ENCODE measurements around the gene BCL2L15. TPM values are rescaled to one million over a fixed set of nuclear protein-coding genes. Genes with fewer than 3 reads are reported as not detected.
"Not testable (repeated sequence)": the region's sequence is repeated elsewhere in the genome, so short reads cannot be mapped to it uniquely, and the experiment has no call there.

Gene BCL2L15
- total RNA-seq, 1 experiment from 2014 or later, result 0.02 TPM

DNA sequence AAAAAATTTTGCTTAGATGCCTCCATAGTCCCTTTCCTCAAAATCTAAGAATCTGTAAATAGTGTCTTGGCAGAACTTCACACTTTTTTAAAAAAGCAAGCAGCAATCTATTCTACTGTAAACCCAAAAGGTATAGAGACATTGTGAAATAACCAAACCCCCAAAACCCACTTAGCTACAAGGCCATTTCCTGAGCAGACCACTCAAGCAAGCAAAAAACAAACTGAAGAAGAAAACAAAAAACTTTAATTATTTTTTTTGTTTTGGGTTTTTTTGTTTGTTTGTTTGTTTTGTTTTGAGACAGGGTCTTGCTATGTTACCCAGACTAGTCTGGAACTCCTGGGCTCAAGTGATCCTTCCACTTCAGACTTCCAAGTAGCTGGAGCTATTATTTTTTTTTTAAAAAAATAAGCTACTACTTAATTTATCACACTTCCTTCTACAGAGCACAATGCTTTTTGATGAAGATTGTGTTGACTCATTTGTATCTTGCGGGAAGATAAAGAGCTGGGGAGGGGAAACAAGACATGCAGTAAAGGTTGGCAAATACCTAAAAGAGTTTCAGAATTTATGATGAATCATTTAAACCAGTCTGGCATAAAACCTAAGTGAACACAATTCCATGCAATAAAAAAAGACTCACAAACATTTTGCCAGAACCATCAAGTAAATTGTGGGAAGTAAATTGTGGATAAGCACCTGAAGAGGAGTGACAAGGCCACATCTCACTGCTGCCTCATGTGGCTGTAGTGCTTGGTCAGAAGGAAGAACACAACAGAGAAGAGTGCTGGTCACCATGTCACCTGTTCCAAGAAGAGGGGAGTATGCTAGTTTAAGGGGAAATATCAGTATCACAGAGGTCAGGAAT lies 13.1 kb downstream of the BCL2L15 start:
- no peak for DNase-seq (ENCODE audit: extremely low read depth, low read depth)

DNA sequence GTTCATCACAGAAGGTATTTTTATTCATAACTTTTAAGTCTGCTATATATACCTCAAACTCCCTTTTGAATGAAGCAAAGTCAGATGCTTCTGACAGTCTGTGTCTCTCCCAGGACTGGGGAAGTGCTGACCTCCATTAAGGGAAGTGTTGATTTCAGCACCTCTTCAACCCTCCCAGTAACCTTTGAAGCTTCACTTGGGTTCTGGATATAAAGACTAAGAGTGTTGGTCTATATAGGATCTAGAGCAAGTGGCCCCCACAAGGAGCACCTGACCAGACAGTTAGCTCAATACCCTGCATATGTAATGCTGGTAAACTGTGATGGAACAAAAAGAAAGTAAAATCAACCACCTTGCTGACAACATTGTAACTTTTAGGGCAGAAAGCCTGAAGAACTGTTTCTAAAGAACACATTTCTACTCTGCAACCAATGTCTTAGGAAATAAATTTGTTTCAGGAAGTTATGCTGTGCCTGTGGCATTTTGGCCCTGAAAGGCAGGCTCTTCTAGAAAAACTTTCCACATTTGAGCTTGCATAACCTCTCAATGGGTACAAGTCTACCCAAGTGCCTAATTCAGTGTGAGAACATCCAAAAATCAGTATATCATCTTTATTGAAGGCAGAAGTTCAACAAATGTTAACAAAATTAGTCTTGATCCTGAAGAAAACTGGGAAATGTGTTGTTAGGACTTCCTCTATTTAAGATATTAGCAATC lies 15.0 kb downstream of the BCL2L15 start:
- no peak for DNase-seq (ENCODE audit: extremely low read depth, low read depth)

DNA sequence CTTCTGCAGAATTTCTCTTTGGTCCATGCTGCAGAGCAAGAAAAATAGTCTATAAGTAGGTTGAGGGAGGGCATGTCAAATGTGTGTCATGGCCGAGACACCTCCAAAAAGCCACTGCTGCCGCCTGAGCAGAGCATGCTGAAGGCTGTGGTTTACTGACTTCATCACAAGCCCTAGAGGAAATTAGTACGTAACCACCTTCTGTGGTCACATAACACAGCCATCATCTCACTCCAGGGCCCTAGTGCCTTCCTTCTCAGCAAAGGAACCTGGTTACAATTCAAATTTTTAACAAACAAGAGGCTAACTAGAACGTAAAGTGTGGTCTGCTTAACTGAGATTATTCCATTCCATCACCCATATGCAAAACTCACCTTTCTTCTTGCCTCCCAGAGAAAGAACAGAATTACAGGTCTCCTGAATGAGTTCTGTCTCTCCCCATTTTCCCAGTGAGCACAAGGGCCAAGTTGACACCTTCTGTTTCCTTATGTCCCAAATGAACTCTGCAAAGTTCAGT lies 15.7 kb downstream of the BCL2L15 start, which contains the start of gene PTPN22:
PTPN22 (minus strand) TSS at position 116 of the 517 bp plus-strand sequence.
- DNase-seq (ENCODE audit: extremely low read depth, low read depth), result no peak

DNA sequence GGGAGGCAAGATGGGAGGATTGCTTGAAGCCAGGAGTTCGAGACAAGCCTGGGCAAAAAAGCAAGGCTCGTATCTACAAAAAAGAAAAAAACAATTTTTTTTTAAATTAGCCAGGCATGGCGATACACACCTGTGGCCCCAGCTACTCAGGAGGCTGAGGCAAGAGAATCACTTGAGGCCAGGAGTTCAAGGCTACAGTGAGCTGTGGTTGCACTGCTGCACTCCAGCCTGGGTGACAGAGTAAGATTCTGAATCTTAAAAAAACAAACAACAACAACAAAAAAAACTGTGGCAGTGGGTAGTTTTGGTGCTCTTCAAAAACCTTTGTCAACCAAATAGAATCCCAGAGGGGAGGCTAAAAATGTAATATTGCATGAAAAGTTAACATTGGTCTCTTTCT lies 16.6 kb downstream of the BCL2L15 start:
- DNase-seq (ENCODE audit: extremely low read depth, low read depth), result no peak

DNA sequence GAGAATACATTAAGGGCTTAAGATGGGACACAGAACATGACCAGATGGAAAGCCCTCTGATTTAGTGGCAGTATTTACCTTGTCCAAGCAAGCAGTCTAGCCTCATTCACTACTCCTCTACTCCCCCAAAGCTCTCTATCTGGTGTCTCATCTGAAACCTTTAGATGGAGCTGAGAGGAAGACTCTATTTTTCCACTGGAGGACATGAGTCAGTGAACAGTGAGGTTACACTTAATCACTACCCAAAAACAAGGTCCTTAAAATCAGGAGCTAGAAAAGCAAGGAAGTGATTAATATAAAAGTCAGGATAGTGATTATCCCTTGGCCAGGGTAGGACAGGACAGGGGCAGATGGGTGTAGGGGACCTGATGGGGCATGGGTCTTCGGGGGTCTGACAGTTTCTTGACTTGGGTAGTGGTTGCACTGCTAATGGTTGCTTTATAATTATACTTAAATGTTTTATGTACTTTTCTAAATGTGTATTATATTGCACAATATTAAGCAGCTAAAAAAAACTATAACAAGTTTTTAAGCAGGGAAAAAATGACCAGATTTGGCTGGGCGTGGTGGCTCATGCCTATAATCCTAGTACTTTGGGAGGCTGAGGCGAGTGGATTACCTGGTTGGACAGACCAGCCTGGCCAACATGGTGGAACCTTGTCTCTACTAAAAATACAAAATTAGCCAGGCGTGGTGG lies 18.8 kb downstream of the BCL2L15 start:
- no peak for DNase-seq (ENCODE audit: extremely low read depth, low read depth)

DNA sequence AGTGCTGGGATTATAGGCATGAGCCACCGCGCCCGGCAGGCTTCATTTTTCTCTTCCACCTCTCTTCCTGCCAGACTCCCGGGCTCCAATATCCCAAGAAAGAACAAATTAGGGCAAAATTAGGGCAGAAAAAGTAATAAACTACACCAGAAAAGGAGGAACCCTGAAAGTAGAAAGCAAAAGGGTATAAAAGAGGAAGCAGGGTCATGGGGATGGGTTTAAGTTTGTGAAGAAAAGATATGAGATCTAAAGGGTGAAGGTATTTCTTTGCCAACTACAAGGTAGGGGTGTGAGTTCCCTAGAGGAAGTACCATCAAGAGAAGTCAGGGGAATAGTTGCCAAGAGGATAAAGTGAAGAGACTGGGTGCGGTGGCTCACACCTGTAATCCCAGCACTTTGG lies 25.7 kb downstream of the BCL2L15 start:
- no peak for DNase-seq (ENCODE audit: extremely low read depth, low read depth)

DNA sequence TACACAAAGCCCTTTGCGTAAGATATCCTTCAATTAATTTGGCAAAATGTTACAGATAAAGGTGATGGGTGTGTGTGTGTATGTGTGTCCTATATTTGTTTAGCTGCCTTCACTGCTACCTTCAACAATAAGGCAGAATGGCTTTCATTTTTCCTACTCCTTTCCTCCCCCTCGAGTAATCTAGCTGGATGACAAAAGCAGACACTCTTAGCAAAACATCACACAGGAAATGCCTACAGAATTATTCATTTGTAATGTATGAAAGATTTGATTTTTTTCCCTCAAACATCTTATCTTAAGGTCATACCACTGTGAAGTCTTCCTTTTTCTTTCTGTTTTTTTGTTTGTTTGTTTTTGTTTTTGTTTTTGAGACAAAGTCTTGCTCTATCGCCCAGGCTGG lies 26.5 kb downstream of the BCL2L15 start:
- DNase-seq (ENCODE audit: extremely low read depth, low read depth), result peak; percentile 11

DNA sequence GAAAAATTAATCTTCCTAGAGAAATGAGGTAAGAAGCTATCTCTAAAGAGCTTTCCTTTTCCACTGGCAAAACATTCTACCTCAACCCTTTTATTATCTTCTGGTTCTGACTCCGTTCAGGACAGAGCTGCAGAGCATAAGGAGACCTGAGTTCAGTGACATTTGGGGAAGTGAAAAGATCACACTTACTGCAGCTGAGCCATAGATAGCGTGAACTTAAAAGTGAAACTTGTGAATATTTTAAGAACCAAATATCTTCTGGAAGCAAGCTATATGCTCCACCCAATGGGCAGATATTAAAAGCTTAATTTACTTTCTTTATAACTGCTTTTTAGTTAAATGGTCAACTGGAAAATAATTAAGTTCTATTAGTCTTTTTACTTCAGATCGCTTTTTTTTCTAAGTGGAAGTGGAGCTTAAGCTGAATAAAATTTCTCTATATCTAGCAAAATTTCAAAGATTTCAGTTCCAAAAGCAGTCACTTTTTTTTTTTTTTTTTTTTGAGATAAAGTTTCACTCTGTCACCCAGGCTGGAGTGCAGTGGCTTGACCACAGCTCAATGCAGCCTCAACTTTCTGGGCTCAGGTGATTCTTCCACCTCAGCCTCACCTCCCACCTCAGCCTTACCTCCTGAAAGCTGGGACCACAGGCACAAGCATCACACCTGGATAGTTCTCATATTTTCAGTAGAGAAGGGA lies 27.8 kb downstream of the BCL2L15 start:
- DNase-seq (ENCODE audit: extremely low read depth, low read depth), result no peak

DNA sequence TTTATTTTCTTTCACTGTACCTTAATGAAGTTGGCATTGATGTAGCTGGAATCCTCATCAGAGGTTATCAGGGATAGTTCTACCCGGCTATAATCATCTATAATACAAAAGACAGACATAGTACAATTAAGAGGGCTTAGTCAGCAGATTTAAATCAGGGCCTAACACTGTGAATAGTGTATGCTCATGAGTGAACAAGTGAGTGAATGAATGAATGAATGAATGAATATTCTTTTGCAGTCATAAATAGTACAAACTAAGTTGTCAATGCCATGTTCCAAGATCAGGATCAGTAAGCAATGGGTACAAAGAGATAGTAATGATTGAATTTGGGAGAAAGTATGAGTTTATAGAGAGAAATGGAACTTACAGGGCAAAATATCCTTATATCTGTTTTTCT lies 28.4 kb downstream of the BCL2L15 start:
- no peak for DNase-seq (ENCODE audit: extremely low read depth, low read depth)

DNA sequence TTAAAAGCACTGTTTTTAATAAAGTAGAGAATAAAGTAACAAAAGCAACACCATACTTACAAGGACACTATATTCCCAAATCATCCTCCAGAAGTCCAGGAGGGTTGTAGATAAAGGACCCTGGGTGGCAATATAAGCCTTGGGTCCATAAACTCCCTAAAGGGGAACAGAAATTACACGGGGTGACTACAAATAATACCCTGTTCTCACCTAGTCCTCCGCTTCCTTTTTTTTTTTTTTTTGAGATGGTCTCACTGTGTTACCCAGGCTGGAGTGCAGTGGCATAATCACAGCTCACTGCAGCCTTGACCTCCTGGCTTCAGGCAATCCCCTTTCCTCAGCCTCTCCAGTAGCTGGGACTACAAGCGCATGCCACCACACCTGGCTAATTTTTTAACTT lies 29.0 kb downstream of the BCL2L15 start:
- no peak for DNase-seq (ENCODE audit: extremely low read depth, low read depth)

DNA sequence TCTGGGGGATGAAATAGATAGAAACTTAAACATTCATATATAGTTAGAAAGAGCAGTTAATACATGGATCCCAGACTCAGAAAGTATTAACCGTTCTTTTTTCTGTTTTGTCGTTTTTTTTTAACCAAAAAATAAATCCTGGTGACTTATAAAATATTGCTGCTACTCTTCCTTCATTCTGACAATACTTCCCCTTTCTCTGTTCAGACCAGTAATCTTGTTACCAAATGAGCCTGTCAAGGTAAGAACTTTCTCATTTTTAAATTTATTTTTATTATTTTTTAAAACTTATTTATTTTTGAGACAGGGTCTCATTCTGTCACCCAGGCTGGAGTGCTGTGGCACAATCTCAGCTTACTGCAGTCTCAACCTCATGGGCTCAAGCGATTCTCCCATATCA lies 29.6 kb downstream of the BCL2L15 start:
- no peak for DNase-seq (ENCODE audit: extremely low read depth, low read depth)

DNA sequence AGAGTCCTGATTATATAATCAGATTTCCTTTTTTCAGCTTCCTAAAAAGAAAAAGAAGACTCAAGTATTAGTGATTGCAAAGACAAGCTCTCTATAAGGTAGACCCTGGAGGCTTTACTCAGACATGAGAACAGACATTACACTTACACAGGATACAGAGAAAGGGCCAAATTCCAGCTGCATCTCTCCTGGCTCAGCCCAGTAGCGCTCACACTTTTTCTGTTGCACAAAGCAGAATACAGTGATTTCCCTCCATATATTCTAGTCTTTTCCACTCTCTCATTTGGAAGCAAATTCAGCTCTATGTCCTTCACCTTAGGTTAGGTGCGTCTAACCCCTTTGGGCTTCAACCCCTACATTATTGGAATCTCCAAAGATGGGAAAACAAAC lies 31.0 kb downstream of the BCL2L15 start:
- no peak for DNase-seq (ENCODE audit: extremely low read depth, low read depth)

DNA sequence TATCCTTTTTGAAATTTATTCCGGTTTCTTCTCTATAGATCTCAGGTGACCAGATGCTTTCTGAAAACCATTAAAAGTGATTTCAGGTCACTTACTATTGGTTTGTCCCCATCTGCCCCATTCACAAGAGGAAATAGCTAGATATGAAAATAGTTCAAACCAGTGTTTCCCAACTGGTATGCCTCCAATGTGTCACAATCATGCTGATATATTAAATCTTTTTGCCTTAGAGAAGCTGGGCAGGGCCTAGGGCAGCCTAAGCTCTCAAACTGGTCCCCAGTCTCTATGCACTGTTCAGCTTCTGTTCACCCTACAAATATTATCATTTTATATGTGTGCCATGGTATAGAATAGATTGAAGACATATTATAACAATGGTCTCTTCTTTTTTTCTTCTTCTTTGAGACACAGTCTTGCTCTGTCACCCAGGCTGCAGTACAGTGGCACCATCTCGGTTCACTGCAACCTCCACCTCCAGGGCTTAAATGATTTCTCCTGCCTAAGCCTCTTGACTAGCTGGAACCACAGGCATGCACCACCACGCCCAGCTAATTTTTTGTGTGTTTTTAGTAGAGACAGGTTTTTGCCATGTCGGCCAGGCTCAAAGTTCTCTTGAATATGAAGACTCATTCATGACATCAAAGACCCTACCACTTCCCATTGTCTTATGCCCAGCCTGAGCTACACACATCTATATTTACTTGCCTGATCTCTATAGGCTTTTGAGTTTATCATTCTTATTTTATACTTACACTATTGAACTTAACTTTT lies 31.6 kb downstream of the BCL2L15 start:
- DNase-seq (ENCODE audit: extremely low read depth, low read depth), result no peak

DNA sequence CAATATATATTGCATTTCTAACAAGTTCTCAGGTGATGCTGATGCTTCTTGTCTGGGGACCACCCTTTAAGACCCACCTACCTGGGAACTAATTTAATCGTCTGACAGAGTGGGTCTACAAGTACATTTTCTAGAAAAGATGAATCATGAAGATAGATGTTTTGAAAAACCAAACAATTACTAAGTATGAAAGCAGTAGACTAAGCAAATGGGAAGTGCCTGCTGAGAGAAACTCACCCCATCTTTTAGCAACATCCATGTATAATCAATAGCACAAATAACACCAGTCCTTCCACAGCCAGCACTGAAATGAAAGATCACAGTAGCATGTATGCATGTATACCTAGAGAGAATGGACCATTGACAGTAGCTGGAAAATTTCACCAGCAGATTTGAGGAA lies 33.1 kb downstream of the BCL2L15 start:
- DNase-seq (ENCODE audit: extremely low read depth, low read depth), result no peak

DNA sequence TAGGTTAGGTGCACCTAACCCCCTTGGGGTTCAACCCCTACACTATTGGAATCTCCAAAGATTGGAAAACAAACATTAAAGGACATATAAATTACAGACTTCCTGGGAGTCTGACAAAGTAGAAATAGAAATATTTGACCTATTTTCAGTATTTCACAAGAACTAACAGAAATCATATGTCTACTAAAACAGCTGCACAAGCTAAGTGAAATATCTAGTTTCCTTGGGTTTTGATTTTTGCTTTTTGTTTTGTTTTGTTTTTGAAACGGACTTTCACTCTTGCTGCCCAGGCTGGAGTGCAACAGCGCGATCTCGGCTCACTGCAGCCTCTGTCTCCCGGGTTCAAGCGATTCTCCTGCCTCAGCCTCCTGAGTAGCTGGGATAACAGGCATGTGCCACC lies 34.7 kb downstream of the BCL2L15 start:
- not testable (repeated sequence) for DNase-seq (ENCODE audit: extremely low read depth, low read depth)

DNA sequence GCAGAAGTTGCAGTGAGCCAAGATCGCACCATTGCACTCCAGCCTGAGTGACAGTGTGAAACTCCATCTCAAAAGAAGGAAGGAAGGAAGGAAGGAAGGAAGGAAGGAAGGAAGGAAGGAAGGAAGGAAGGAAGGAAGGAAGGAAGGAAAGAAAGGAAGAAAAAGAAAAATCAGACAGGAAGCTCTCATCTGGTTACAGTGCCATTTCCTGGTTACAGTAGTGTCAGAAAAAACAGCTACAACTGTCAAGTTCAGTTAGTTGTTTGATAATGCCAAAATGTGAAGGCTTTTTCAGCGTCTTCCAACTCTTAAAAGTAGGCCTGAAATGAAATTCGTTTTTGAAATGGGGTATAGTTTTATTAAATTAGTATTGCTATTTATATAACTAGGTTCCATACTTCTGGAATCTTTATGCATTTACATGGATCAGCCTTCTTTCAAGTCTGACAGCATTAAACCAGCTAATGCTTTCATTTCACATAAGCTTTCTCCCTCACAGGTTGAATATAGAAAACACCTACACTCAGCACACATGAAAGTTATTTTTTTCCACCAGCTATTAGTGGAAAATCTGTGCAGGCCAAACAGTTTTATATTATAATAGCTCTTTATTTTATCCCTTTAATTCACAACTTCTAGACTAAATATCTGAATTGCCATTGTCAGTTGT lies 37.1 kb downstream of the BCL2L15 start:
- DNase-seq (ENCODE audit: extremely low read depth, low read depth), result no peak

DNA sequence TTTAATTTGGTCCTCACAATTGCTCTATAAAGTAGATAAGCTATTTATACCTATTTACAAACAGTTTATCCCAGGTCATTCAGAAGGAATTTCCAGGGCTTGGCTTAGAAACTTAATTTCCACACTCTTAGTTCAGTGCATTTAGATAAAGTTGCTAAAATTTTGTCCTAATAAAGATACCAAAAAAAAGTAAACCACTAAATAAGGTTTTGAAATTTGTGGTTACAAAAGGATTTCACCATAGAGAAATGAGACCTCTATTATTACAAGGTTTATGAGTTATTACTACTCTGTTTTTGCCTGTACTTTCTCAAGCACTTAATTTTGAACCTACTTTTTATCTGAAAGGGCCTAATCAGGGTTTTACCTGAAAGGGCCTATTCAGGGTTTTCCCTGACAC lies 38.3 kb downstream of the BCL2L15 start:
- no peak for DNase-seq (ENCODE audit: extremely low read depth, low read depth)

DNA sequence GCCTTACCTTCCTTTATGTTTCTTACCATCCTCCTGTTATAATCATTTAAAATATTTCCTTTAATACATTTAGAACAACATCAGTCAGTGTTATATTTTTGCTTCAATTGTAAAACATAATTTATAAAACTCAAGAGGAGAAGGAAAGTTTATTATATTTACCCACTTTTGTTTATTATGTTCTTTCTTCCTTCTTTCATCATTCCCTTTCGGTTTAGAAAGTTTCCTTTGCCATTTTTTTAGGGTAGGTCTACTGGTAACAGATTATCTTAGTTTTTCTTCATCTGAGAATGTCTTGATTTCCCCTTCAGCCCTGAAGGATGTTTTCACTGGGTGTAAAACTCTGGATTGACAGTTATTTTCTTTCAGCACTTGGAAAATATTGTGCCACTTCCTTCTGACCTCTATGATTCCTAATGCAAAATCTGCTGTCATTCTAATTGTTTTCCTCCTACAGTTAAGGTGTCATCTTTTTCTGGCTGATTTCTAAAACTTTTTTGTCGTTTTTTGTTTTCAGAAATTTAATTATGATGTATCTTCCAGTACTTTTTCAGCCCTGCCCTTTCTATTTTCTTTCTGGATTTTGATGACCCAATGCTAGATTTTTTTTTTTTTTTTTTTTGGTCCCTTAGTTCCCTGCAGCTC lies 40.9 kb downstream of the BCL2L15 start:
- DNase-seq (ENCODE audit: extremely low read depth, low read depth), result no peak

DNA sequence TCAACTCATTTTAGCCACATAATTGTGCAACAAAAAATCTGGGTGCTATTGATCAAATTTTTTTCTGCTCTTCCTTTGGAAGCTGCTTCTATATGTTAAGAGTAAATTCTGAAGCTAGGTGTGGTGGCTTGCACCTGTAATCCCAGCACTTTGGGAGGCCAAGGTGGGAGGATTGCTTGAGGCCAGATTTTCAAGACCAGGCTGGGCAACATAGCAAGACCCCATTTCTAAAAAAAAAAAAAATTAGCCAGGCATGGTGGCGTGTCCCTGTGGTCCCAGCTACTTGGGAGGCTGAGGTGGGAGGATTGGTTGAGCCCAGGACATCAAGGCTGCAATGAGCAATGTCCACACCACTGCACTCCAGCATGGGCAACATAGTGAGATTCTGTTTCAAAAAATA lies 50.8 kb downstream of the BCL2L15 start:
- no peak for DNase-seq (ENCODE audit: extremely low read depth, low read depth)
